Hippocampal formation (tissue), 2 donors: ENCODE results near the gene CD209.

Experiments
- DNase-seq, 2 donors: peaks; one replicate each; lab custom pipeline; 2025; lab: John Stamatoyannopoulos, UW

The CD209 gene

DNA sequence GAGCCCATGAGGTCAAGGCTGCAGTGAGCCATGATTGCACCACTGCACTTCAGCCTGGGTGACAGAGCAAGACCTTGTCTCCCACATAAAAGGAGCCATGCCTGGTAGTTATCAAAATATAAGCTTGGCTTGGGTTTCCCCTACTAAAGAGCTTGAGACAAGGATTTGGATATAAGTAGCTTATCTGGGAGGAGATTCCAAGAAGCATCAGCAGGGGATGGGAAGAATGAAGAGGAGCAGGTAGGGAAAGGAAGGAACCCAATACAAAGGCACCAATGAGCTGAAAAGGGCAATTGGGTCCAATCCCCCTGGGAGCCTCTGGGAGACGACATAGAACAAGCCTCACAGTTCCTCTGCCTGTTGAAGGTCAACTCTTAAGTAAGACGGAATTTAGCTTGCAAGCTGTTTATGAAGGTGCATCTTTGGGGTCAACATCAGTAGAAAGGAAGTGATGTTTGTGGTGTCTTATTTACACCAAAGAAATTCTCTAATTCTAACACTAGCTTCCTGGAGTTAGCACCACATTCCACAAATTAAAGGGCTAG, 8.1 kb downstream of the CD209 start:
- no peak for DNase-seq

DNA sequence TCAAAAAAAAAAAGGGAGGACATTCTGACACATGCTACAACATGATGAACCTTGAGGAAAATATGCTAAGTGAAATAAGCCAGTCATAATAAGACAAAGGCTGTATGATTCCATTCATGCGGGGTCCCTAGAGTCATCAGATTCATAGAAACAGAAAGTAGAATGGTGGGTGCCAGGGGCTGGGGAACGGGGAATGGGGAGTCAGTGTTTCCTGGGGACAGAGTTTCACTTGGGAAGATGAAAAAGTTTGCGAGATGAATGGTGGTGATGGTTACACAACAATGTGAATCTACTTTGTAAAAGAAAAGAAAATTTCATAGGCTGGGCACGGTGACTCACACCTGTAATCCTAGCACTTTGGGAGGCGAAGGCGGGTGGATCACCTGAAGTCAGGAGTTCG, 9.3 kb downstream of the CD209 start:
- no peak for DNase-seq

DNA sequence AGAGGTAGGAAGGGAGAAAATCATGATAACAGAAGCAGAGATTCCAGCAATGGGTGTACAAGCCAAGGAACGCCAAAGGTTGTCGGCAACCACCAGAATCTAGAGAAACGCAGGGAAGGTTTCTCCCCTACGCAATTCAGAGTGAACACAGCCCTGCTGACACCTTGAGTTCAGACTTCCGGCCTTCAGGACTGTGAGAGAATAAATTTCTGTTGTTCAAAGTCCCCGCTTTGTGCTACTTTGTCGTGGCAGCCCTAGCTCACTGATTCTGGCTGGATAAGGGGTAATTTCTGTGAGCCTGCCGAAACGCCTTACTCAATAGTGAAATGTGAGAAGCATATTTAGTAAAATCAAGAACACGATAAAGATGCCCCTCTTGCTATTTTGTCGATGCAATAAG, 10.1 kb downstream of the CD209 start:
- no peak for DNase-seq

DNA sequence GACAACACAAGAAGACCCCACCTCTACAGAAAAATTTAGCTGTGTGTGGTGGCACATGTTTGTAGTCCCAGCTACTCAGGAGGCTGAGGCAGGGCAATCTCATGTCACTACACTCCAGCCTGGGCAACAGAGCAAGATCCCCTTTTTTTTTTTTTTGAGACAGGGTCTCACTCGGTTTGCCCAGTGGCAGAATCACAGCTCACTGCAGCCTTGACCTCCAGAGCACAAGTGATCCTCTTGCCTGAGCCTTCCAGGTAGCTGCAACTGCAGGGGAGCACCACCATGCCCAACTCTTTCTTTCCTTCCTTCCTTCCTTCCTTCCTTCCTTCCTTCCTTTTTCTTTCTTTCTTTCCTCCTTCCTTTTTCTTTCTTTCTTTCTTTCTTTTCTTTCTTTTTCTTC, 11.2 kb downstream of the CD209 start:
- DNase-seq = no peak

DNA sequence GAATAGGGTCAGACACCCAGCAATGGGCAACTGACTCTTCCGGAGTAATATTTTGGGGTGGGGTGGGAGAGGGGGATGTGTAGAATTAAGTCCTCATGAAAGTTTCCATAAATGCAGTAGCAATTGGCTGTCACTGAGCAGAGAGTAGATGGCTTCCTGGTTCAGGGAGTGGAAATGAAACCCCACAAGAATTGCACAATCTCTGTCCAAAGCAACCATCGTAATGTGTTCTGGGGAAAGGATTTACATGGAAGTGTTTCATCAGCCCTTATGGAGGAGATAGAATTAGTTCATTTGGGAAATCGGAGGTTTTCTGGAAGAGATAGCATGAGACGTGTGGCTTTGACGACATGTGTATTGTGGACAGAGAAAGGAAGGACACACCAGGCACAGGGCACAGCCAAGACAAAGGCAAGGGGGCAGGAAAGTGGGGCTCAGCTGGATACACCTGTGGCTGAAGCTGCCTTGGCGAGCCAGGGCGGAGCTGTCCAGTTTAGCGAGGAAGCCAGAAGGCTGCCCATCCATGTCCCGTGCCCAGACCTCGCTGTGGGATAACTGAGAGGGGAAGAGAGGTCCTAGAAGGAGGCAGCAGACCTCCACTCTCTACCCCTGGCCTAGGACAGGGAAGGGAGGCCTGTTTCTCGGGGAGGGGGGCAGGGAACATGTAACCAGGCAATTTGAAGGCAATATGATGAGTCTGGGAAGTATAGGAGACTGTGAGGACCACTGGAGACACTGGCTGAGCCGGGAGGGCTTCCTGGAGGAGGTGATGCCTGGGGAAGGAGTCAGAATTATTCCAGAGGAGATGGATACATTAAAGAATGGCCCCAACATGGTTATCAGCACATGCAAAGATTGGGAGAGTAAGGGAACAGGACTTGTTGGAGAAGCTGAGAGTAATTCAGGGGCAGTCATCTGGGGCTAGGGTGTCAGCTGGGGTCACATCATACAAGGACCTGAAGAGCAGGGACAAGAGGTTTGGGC, 12.8 kb downstream of the CD209 start:
- DNase-seq = no peak

DNA sequence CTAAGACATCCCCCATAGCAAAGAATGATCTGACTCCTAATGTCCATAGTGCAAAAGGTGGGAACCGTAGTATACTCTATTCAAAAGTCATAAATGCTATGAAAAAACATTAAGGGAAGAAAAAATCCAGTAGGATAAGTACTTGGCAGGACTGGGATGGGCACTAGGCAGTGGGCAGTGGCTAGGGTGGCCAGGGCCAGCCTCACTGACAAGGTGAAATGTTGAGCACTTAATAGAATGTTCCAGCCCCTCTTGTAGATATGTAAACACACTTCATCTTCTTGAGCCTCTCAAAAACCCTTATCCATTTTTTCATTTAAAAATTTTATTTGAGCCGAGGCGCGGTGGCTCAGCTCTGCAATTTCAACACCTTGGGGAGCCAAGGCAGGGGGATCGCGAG, 14.0 kb downstream of the CD209 start:
- no peak for DNase-seq

DNA sequence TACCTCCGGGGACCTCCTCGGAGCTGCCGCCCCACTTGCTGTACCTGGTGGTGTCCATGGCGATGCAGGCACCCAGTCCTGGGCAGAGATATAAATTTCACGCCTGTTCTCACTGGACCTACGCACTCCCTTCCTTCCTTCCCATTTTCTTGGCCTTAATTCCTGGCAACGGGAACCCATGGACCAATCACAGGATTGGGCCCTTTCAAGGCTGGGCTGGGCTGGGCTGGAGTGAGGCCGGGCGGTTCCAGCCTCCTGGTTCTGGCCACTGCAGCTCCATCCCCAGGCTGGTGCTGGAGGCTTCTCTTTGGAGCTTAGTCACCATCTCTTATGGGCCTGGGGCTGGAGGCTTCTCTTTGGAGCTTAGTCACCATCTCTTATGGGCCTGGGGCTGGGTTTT, 15.3 kb downstream of the CD209 start, which contains the start of gene CLEC4G:
CLEC4G (minus strand) TSS at position 66 of the 400 bp plus-strand sequence; CDS start at position 58, 8 bp downstream.
- DNase-seq = no peak

DNA sequence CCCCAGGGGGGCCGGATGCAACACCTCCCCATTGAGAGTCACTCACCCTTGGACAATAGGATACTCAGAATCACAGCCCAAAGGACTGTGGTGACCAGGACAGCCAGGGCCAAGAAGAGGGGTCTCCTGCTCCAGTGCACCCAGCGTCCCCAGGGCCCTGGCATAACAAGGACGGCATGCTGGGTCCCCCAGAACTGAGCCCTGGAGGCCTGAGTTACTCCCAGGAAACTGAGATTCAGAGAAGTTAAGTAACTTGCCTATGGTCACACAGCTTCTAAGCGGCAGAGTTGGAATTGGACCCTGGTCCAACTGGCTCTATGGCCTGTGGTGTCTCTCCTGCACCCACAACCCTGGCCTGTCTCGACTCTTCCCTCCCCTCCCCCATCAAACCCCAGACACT, 15.7 kb downstream of the CD209 start:
- no peak for DNase-seq

DNA sequence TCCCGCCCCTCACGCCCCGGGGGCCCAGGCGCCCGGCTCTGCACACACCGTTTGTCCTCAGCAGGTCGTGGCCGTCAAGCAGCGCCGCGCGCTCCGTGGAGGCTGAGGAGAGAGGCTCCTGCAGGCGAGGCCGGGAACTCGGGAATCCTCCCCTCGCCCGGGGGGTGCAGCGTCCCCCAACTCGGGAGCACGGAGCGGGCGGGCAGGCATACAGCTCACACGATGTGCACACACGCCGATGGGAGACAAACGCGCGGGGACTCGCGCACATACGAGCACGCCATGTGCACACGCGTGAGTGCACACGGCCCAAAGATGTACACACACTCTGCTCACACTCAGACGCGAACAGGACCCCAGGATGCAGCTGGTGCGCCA, 16.1 kb downstream of the CD209 start:
- no peak for DNase-seq

DNA sequence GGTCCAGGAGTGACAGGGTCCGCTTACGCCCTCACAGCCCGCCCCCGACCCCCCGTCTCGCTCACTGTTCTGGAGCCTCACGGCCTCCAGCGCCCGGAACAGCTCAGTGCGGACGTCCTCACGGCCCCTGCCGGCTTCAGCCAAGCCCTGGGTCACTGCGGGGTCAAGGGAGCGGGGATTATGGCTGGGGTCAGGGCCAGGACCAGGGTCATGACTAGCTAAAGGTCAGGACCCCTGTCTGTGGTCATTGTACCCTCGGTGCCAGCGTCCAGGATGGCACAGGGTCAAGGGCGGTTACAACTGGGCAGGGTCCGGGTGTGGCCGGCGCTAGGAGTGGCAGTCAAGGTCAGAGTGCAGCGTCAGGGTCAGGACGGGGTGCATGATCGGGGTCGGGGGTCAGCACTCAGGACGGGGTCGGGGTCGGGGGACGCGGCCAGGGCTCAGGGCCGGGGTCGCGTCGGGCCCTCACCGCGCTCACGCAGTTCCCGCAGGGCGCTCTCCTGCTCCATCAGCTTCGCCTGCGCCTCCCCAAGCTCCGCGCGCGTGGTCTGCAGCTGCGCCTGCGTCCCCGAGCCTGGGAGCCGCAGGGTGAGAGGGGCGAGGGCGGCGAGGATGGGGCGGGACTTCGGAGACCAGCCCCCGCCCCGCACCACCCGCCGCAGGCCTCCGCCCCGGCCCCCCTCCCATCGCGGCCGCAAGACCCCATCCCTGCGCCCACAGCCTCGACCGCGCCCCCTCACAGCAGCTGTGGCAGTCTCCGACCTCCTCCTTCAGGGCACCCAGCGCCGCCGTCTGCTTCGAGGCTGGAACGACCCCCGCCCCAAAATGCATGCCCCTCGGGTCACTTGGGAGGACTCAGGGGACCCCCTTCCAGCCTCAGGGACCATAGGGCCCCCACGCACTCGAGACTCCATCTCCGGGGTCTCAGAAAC, 16.8 kb downstream of the CD209 start:
- DNase-seq = no peak

DNA sequence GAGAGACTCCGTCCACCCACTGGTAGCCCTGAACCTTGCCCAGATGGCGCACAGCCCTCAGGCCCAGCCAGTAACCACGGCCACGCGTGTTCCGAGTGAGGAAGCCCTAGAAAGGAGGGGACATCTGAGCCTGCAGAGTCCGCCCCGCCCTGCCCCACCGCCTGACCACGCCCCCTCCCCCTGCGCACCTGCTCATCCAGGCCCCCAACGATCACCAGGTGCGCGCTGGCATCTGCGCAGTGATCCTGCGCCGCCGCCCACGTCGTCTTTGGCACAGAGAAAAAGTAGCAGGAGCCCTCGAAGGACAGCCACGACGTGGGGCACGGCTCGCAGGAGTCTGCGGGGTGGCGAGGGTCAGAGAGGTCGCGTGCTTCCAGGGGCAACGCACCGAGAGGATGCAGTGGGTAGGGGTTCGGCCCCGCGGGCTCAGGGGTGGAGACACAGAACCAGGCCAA, 17.5 kb downstream of the CD209 start:
- DNase-seq = no peak

DNA sequence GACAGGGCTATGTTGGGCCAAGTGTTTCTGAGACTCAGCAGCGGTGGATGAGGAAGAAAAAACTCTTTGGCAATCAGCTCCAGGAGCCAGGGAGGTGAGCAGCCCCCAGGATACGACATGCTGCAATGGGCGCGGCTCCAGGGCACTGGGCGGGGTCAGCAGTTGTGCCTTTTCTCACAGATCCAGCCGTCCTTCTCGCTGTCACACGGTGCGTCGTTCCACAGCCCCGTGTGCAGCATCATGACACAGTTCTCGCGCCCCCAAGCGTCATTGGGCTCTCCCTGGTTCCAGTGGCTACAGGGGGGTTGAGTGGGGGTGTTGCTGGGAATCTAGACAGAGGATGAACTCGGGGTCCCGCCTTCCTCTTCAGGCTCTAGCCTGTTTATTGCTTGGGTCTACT, 18.1 kb downstream of the CD209 start:
- DNase-seq = no peak

DNA sequence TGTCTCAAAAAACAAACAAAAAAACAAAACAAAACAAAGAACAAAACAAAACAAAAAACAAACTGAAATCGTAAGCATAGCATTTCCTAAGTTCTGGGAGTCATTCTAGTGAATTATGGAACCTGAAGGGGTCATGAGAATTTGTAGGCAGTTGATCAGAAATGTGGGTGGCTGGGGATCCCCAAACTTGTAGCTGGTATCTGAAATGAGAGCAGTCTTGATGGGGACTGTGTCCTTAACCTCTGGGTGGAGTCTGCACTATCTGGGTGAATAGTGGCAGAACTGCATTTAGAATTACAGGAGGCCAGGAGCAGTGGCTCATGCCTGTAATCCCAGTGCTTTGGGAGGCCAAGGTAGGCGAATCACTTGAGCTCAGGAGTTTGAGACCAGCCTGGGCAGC, 21.5 kb downstream of the CD209 start:
- no peak for DNase-seq

DNA sequence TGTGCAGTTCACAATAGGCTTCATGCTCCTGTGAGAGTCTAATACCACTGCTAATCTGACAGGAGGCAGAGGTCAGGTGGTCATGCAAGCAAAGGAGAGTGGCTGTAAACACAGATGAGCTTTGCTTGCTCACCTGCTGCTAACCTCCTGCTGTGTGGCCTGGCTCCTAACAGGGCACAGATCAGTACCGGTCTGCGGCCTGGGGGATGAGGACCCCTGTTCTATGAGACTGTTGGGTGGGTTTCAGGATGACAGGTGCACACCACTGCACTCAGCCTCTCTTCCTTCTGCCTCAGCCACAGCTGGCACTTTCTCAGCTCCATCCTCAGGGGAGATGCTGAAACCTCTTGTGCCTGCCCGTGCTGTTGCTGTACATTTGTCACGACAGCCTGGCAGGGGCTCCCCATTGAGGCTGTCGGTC, 25.1 kb downstream of the CD209 start:
- DNase-seq = no peak

DNA sequence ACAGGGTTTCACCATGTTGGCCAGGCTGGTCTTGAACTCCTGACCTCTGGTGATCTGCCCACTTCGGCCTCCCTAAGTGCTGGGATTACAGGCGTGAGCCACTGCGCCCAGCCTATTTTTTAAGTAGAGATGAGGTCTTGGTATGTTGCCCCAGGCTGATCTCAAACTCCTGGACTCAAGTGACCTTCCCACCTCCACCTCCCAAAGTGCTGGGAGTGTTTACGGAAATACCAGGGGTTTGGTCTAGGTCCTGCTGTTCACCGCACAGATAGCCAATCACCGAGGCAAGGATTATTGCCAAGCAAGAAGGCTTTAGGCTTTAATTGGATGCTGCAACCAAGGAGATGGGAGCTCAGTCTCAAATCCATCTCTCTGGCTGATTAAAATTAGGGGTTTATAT, 27.0 kb downstream of the CD209 start:
- DNase-seq = no peak

DNA sequence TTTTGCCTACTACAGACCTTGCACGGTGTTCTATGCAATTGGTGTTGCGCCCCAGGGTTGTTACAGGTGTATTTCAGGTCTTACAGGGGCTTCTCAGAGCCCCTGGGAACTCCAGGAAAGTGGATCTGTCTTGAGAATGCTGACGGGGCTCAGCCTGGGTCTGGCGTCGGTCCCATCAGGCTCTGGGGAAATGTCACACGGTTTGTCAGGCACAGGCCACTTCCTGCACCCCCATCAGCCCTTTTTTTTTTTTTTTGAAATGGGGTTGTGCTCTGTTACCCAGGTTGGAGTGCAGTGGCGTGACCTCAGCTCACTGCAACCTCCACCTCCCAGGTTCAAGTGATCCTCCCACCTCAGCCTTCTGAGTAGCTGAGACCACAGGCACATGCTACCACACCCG, 28.7 kb downstream of the CD209 start:
- no peak for DNase-seq

DNA sequence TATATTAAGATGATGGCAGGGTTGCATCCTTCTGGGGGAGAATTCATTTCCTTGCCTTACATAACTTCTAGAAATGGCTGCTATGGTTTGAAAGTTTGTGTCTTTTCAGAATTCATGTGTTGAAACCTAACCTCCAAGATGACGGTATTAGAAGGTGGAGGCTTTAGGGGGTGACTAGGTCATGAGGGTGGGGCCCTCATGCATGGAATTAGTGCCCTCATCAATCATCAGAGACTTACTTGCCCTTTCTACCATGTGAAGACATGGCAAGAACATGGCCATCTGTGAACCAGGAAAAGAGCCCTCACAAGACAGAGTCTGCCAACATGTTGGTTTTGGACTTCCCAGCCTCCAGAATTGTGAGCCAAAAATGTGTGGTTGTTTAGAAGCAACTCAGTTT, 30.6 kb downstream of the CD209 start:
- DNase-seq = no peak

DNA sequence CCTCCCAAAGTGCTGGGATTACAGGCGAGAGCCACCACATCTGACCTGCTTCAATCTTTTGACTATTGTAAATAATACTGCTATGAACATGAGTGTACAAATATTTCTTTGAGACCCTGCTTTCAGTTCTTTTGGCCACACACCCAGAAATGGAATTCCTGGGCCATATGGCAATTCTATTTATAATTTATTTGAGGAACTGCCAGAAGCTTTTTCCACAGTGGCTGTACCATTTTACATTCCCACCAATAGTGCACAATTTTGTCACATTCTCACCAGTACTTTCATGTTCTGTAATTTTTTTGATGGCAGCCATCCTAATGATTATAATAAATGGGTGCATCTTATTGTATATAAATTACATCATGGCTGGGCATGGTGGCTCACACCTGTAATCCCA, 31.7 kb downstream of the CD209 start:
- DNase-seq = no peak

DNA sequence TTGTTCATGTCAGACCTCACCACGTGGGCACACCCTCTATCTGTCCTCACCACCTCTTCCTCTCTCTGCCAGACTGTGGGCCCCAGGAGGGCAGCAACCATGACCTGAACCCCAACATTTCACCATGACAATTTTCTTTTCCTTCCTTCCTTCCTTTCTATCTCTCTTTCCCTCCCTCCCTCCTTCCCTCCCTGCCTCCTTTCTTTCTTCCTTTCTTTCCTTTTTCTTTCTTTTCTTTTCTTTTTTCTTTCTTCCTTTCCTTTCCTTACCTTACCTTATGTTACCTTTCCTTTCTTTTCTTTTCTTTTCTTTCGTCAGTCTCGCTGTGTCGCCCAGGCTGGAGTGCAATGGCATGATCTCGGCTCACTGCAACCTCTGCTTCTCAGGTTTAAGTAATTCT, 36.7 kb downstream of the CD209 start:
- DNase-seq = no peak

DNA sequence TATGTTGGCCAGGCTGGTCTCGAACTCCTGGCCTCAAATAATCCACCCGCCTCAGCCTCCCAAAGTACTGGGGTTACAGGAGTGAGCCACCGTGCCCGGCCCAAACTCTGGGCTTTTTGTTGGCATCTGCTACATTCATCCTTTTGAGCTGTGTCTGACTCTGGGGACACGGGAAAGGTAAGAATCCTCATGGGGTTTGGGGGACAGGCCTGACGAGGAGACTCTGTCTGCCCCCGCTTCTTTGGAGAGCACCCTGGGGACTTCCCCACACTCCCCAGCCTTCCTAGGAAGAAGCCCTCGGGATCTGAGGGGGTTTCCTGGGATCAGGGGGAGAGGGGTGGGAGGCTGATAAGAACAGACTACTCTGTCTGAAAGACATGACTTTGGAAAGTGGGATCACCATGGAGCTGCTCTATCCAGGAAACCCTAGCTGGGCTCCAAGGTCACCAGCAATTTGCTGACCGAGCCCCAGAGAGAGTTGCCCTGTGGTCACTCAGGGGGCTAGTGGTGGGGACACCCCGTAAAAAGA, 37.3 kb downstream of the CD209 start:
- DNase-seq = no peak

DNA sequence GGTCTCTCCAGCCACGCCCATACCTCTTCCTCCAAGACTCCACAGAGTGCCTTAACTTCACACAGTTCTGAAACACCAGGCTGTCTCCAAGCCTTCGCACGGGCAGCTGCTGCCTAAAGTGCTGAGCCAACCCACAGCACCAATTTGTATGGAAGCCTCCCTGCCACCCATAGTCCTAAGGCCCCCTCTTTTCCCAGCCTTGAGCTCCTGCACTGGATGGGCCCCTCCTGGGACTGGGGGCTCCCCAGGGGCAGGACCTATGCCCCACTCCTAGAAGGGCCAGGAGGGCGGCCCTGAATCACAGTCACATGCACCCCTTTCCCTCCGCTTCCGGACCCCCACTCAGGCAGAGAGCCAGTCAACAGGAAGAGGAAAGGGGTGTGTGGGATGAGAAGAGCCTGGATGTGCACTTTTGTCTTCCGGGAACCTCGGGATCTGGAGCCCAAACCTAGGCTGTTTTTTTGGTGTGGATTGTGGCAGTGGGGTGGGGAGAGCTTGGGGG, 40.3 kb downstream of the CD209 start:
- no peak for DNase-seq
